Astrocyte (in vitro differentiated cells and primary cell): Measurements from ENCODE around the gene RNF43. TPM values are rescaled to one million over a fixed set of nuclear protein-coding genes. Genes with fewer than 3 reads are reported as not detected.

ENCODE experiments used
- DNase-seq: peaks from one replicate; pipeline ENCODE4 v3.0.0-alpha.2; 2010; ENCODE audit warnings: low read depth
- FAIRE-seq: peaks from 2 replicates; lab custom pipeline; 2011; peaks lifted over from hg19 to GRCh38; lab: Jason Lieb, UNC
- H2AFZ ChIP-seq: 2 replicates; pipeline ENCODE4 v1.6.0; 2012; ENCODE audit warnings: low read depth, low read length, inconsistent platforms
- H3K27ac ChIP-seq: 2 replicates; pipeline ENCODE4 v1.5.1; 2011; ENCODE audit warnings: low read depth, low read length, inconsistent platforms
- H3K27me3 ChIP-seq: 2 replicates; pipeline ENCODE4 v1.6.0; 2011; ENCODE audit warnings: low read length, inconsistent platforms; ENCODE audit not compliant: insufficient read depth
- H3K36me3 ChIP-seq: 2 replicates; pipeline ENCODE4 v1.5.1; 2011; ENCODE audit warnings: low read length, inconsistent platforms; ENCODE audit not compliant: insufficient read depth
- H3K4me1 ChIP-seq: 2 replicates; pipeline ENCODE4 v1.5.1; 2011; ENCODE audit warnings: low read length, inconsistent platforms; ENCODE audit not compliant: insufficient read depth
- H3K4me2 ChIP-seq: 2 replicates; pipeline ENCODE4 v1.6.0; 2012; ENCODE audit warnings: low read length, inconsistent platforms
- H3K4me3 ChIP-seq: 2 replicates; pipeline ENCODE4 v1.5.1; 2011; ENCODE audit warnings: low read depth, mild to moderate bottlenecking, low read length, inconsistent platforms; ENCODE audit not compliant: insufficient read depth
- H3K79me2 ChIP-seq: 2 replicates; pipeline ENCODE4 v1.6.0; 2012; ENCODE audit warnings: mild to moderate bottlenecking, low read length, inconsistent platforms; ENCODE audit not compliant: insufficient read depth
- H3K9ac ChIP-seq: 2 replicates; pipeline ENCODE4 v1.6.0; 2012; ENCODE audit warnings: mild to moderate bottlenecking, low read length, inconsistent platforms
- H3K9me3 ChIP-seq: 2 replicates; pipeline ENCODE4 v1.5.1; 2012; ENCODE audit warnings: low read depth, mild to moderate bottlenecking, low read length, inconsistent platforms; ENCODE audit not compliant: insufficient read depth
- H4K20me1 ChIP-seq: 2 replicates; pipeline ENCODE4 v1.6.0; 2012; ENCODE audit warnings: low read length, inconsistent platforms; ENCODE audit not compliant: insufficient read depth
- H3K27ac Mint-ChIP-seq: one replicate; pipeline ENCODE4 v1.8.0; 2021; ENCODE audit warnings: mild to moderate bottlenecking, mixed read lengths; ENCODE audit not compliant: unreplicated experiment
- H3K27me3 Mint-ChIP-seq: one replicate; pipeline ENCODE4 v1.8.0; 2021; ENCODE audit warnings: low read depth, mixed read lengths; ENCODE audit not compliant: unreplicated experiment
- H3K36me3 Mint-ChIP-seq: one replicate; pipeline ENCODE4 v1.8.0; 2021; ENCODE audit warnings: low read depth, mixed read lengths; ENCODE audit not compliant: unreplicated experiment
- H3K4me1 Mint-ChIP-seq: one replicate; pipeline ENCODE4 v1.8.0; 2021; ENCODE audit warnings: low read depth, mixed read lengths; ENCODE audit not compliant: unreplicated experiment
- H3K4me3 Mint-ChIP-seq: one replicate; pipeline ENCODE4 v1.8.0; 2021; ENCODE audit warnings: mild to moderate bottlenecking, moderate library complexity, mixed read lengths; ENCODE audit not compliant: unreplicated experiment
- H3K9me3 Mint-ChIP-seq: one replicate; pipeline ENCODE4 v1.8.0; 2021; ENCODE audit warnings: mild to moderate bottlenecking, mixed read lengths; ENCODE audit not compliant: unreplicated experiment
- EZH2 ChIP-seq: IDR thresholded peaks from 2 replicates; pipeline ENCODE4 v1.6.1; 2012; ENCODE audit warnings: mild to moderate bottlenecking, low read length, inconsistent platforms; ENCODE audit not compliant: insufficient read depth
- total RNA-seq: library from RNA; stranded (reverse); gene quantifications from 2 replicates; pipeline ENCODE4 v1.2.1, GENCODE V29; 2021
- TF ChIP-seq, protein P1 (sequence below): IDR thresholded peaks from 2 replicates; pipeline ENCODE4 v1.5.1; 2011; ENCODE audit warnings: low read depth, mild to moderate bottlenecking, inconsistent platforms, low read length, moderate library complexity; ENCODE audit not compliant: insufficient read depth

RNF43 gene
- total RNA-seq, 1 donor from 2014 or later: 1.2 TPM

DNA sequence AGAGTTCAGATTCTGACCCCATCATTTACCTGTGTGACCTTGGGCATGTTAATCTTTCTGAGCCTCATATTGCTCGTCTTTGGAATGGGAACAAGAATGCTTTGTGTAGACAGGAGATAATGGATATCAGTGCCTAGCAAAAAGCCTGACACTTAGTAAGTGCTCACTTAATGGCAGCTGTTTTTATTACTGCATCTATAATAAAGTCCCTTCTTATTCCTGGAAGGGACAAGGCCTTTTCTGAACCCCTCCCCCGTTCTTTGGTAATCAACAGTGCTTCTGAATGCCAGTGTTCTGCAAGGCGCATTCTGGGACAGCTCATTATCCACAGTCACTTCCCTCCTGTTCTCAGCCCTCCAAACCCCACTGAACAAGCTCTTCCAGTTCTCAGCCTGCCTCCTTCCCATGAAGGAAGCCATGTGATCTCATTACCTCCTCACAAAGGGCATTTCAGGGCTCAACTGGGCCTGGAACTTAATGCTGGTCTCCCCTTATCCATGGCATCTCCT is 40.2 kb downstream of the RNF43 start:
- H3K4me3 ChIP-seq: no peak overlapping the region
- Mint-ChIP-seq H3K4me3 (no peak overlapping the region), H3K27me3 (no peaks in the 10 kb centered on the region), H3K4me1 (peaks cover 30% of the 10 kb centered on the region), H3K36me3 (no peaks in the 10 kb centered on the region), H3K27ac (no peak overlapping the region), H3K9me3 (no peaks in the 10 kb centered on the region)
- no peak overlapping the region for H3K27ac ChIP-seq
- FAIRE-seq (no peak), DNase-seq (no peak)
- H3K4me2 ChIP-seq: no peak overlapping the region
- H4K20me1 ChIP-seq: no peaks in the 10 kb centered on the region
- no peak overlapping the region for H3K9ac ChIP-seq
- no peaks in the 10 kb centered on the region for H3K9me3 ChIP-seq
- H2AFZ ChIP-seq: no peak overlapping the region
- H3K79me2 ChIP-seq: no peaks in the 10 kb centered on the region
- no peaks in the 10 kb centered on the region for H3K36me3 ChIP-seq
- H3K4me1 ChIP-seq: no peaks in the 10 kb centered on the region
- no peak for TF ChIP-seq EZH2
- TF ChIP-seq, protein P1, sequence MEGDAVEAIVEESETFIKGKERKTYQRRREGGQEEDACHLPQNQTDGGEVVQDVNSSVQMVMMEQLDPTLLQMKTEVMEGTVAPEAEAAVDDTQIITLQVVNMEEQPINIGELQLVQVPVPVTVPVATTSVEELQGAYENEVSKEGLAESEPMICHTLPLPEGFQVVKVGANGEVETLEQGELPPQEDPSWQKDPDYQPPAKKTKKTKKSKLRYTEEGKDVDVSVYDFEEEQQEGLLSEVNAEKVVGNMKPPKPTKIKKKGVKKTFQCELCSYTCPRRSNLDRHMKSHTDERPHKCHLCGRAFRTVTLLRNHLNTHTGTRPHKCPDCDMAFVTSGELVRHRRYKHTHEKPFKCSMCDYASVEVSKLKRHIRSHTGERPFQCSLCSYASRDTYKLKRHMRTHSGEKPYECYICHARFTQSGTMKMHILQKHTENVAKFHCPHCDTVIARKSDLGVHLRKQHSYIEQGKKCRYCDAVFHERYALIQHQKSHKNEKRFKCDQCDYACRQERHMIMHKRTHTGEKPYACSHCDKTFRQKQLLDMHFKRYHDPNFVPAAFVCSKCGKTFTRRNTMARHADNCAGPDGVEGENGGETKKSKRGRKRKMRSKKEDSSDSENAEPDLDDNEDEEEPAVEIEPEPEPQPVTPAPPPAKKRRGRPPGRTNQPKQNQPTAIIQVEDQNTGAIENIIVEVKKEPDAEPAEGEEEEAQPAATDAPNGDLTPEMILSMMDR: no peak
- H3K27me3 ChIP-seq: peaks cover 2% of the 10 kb centered on the region

DNA sequence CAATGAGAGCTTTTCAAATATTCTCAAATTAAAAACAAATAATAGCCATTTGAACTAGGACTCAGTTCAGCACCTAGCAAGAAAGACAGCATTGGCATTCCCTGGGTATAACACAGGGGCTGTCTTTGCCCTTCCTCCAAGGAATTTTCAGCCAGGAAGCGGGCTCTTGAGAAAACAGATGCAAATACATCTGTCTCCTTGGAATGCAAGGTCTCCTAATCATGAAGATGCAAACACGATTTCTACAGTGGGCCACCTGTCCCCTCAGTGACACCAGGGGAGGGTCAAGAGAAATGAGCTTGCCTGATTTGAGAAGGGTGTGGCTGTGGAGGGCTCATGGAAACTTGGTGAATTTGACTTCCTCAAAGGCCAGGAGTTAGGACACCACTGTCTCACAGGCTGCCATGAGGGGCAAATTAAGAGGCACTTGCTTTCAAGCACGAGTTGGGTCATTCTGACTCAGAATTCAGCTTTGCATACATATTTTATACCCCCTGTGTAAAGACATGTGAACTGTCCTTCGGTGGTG is 40.8 kb downstream of the RNF43 start:
- TF ChIP-seq, protein P1: no peak
- no peak for TF ChIP-seq EZH2
- peaks cover 2% of the 10 kb centered on the region for H3K27me3 ChIP-seq
- no peaks in the 10 kb centered on the region for H3K4me1 ChIP-seq
- Mint-ChIP-seq H3K36me3 (no peaks in the 10 kb centered on the region), H3K4me3 (no peak overlapping the region), H3K27me3 (no peaks in the 10 kb centered on the region), H3K4me1 (peaks cover 31% of the 10 kb centered on the region), H3K9me3 (no peaks in the 10 kb centered on the region), H3K27ac (no peak overlapping the region)
- FAIRE-seq: no peak
- H3K9me3 ChIP-seq: no peaks in the 10 kb centered on the region
- H3K27ac ChIP-seq: no peak overlapping the region
- H3K36me3 ChIP-seq: no peaks in the 10 kb centered on the region
- DNase-seq: no peak
- H3K79me2 ChIP-seq: no peaks in the 10 kb centered on the region
- no peak overlapping the region for H3K4me3 ChIP-seq
- H3K4me2 ChIP-seq: no peak overlapping the region
- no peaks in the 10 kb centered on the region for H4K20me1 ChIP-seq
- no peak overlapping the region for H3K9ac ChIP-seq
- H2AFZ ChIP-seq: no peak overlapping the region

DNA sequence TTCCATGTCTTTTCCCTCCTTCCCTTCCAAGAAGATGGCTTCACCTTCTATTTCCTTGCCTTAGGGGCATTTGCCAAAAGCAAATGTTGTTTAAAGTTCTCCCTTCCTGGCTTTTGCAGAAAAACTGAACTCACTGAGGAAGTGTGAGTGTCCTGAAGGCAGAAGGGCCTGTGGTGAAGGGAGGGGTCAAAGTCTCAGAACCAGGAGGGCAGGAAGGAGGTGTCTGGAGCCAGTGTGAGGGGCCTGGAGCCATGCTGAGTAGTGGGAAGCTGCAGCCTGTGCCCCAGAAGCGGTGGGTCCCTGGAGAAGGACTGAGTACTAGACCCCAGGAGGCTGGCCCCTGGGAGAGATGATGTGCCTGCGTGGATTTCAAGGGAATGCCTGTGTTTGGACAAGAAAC is 41.5 kb downstream of the RNF43 start:
- Mint-ChIP-seq H3K27me3 (no peaks in the 10 kb centered on the region), H3K36me3 (no peaks in the 10 kb centered on the region), H3K27ac (no peak overlapping the region), H3K4me3 (no peak overlapping the region), H3K9me3 (no peaks in the 10 kb centered on the region), H3K4me1 (peaks cover 26% of the 10 kb centered on the region)
- FAIRE-seq (no peak), DNase-seq (no peak)
- Histone ChIP-seq H3K36me3 (no peaks in the 10 kb centered on the region), H2AFZ (no peak overlapping the region), H4K20me1 (no peaks in the 10 kb centered on the region), H3K4me2 (no peak overlapping the region), H3K4me1 (no peaks in the 10 kb centered on the region), H3K79me2 (no peaks in the 10 kb centered on the region), H3K27me3 (peaks cover 2% of the 10 kb centered on the region), H3K4me3 (no peak overlapping the region), H3K9ac (no peak overlapping the region), H3K27ac (no peak overlapping the region), H3K9me3 (no peaks in the 10 kb centered on the region)
- TF ChIP-seq, protein P1: no peak
- no peak for TF ChIP-seq EZH2
